ENCODE measurements around the gene ADGRG4. TPM values are rescaled to one million over a fixed set of nuclear protein-coding genes. Genes with fewer than 3 reads are reported as not detected.
"Not testable (repeated sequence)": the region's sequence is repeated elsewhere in the genome, so short reads cannot be mapped to it uniquely, and the experiment has no call there.

The ADGRG4 gene
- total RNA-seq: under 0.01 TPM
- under 1 TPM in 7 of 8 donors, not detected in 1; 0.01 to 0.44 (median 0.03) TPM for polyA plus RNA-seq (ENCODE audit: insufficient read depth in 1 of 8, insufficient read length in 8 of 8, low replicate concordance in 1 of 8)
- long read RNA-seq, donor 1: 0 reads
- long read RNA-seq, donor 2: 0 reads
- long read RNA-seq, donor 3: 0 reads
- long read RNA-seq, donor 4: 0 reads
- long read RNA-seq, donor 5: 0 reads
- long read RNA-seq, donor 6: 0 reads
- long read RNA-seq, donor 7: 0 reads
- long read RNA-seq, donor 8: 0 reads
- long read RNA-seq, donor 9: 0 reads
- long read RNA-seq, donor 10: 0 reads
- long read RNA-seq, donor 11: 0 reads

GRCh38 chrX:136300721-136301120, at the start of gene ADGRG4:
TSS of gene ADGRG4 (plus strand) at chrX:136300963. CDS start at chrX:136308778, 7,815 bp downstream.
- no CpG with 5 or more reads among the region's 4 CpGs for WGBS (ENCODE audit: insufficient coverage)

GRCh38 chrX:136251041-136251991, 49.4 kb upstream of the ADGRG4 start, which contains the start of gene MAP7D3:
TSS of gene MAP7D3 (minus strand) at chrX:136251400. CDS start at chrX:136251358, 42 bp downstream.
- Histone ChIP-seq H3K4me1 (ENCODE audit: control insufficient read depth, insufficient read depth, low read length) (peaks cover 8% of the 10 kb centered on the region), H3K27me3 (ENCODE audit: control insufficient read depth, insufficient read depth, low read length) (peaks cover 29% of the 10 kb centered on the region), H3K36me3 (ENCODE audit: control insufficient read depth, insufficient read depth, low read length) (no peaks in the 10 kb centered on the region), H3K9me3 (replicated peaks; ENCODE audit: control insufficient read depth, low read depth, low read length) (no peaks in the 10 kb centered on the region), H3K4me3 (ENCODE audit: low read length) (peak within 1 kb of the TSS; percentile 67), H3K27ac (ENCODE audit: low read length) (peak within 1 kb of the TSS; percentile 51)
- peak; percentile 78 for DNase-seq
- WGBS (ENCODE audit: insufficient coverage): 17% methylated on average over 56 of the region's 73 CpGs

More at GRCh38 chrX:136300721-136301120, at the start of gene ADGRG4:
- H3K27ac ChIP-seq (ENCODE audit: low read length); H3K4me3 ChIP-seq (ENCODE audit: low read length); H3K4me1 ChIP-seq (ENCODE audit: control insufficient read depth, insufficient read depth, low read length); H3K36me3 ChIP-seq (ENCODE audit: control insufficient read depth, insufficient read depth, low read length); H3K9me3 ChIP-seq (replicated peaks; ENCODE audit: control insufficient read depth, low read depth, low read length); H3K27me3 ChIP-seq (ENCODE audit: control insufficient read depth, insufficient read depth, low read length); DNase-seq: not testable (repeated sequence)

GRCh38 chrX:136255541-136255940, 45.2 kb upstream of the ADGRG4 start:
- Histone ChIP-seq H3K4me3 (ENCODE audit: low read length) (no peak overlapping the region), H3K4me1 (ENCODE audit: control insufficient read depth, insufficient read depth, low read length) (peaks cover 15% of the 10 kb centered on the region), H3K9me3 (replicated peaks; ENCODE audit: control insufficient read depth, low read depth, low read length) (no peaks in the 10 kb centered on the region), H3K27ac (ENCODE audit: low read length) (peak overlapping the region; percentile 77), H3K36me3 (ENCODE audit: control insufficient read depth, insufficient read depth, low read length) (no peaks in the 10 kb centered on the region), H3K27me3 (ENCODE audit: control insufficient read depth, insufficient read depth, low read length) (peaks cover 33% of the 10 kb centered on the region)
- 41% methylated on average over 3 of the region's 5 CpGs for WGBS (ENCODE audit: insufficient coverage)
- DNase-seq: peak; percentile 82

- Histone ChIP-seq H3K27me3 (ENCODE audit: control insufficient read depth, insufficient read depth, low read length) (peaks cover 30% of the 10 kb centered on the region), H3K4me1 (ENCODE audit: control insufficient read depth, insufficient read depth, low read length) (peaks cover 18% of the 10 kb centered on the region), H3K4me3 (ENCODE audit: low read length) (no peak overlapping the region), H3K9me3 (replicated peaks; ENCODE audit: control insufficient read depth, low read depth, low read length) (no peaks in the 10 kb centered on the region), H3K27ac (ENCODE audit: low read length) (peak overlapping the region; percentile 77), H3K36me3 (ENCODE audit: control insufficient read depth, insufficient read depth, low read length) (no peaks in the 10 kb centered on the region)
- 35% methylated on average over 7 of the region's 7 CpGs for WGBS (ENCODE audit: insufficient coverage)
- peak; percentile 67 for DNase-seq
Observed at GRCh38 chrX:136256026-136256425, 44.7 kb upstream of the ADGRG4 start.

- no peak overlapping the region for H3K4me3 ChIP-seq (ENCODE audit: low read length)
- no peaks in the 10 kb centered on the region for H3K9me3 ChIP-seq (replicated peaks; ENCODE audit: control insufficient read depth, low read depth, low read length)
- H3K27me3 ChIP-seq (ENCODE audit: control insufficient read depth, insufficient read depth, low read length): peaks cover 22% of the 10 kb centered on the region
- no peak for DNase-seq
- WGBS (ENCODE audit: insufficient coverage): 89% methylated on average over 1 of the region's 1 CpG
- H3K4me1 ChIP-seq (ENCODE audit: control insufficient read depth, insufficient read depth, low read length): peaks cover 21% of the 10 kb centered on the region
- H3K27ac ChIP-seq (ENCODE audit: low read length): peak overlapping the region; percentile 77
- no peaks in the 10 kb centered on the region for H3K36me3 ChIP-seq (ENCODE audit: control insufficient read depth, insufficient read depth, low read length)
Observed at GRCh38 chrX:136258951-136259350, 41.8 kb upstream of the ADGRG4 start.

- Histone ChIP-seq H3K36me3 (ENCODE audit: control insufficient read depth, insufficient read depth, low read length) (no peaks in the 10 kb centered on the region), H3K27me3 (ENCODE audit: control insufficient read depth, insufficient read depth, low read length) (peaks cover 19% of the 10 kb centered on the region), H3K9me3 (replicated peaks; ENCODE audit: control insufficient read depth, low read depth, low read length) (no peaks in the 10 kb centered on the region), H3K27ac (ENCODE audit: low read length) (peak overlapping the region; percentile 77), H3K4me1 (ENCODE audit: control insufficient read depth, insufficient read depth, low read length) (peaks cover 21% of the 10 kb centered on the region), H3K4me3 (ENCODE audit: low read length) (no peak overlapping the region)
- peak; percentile 88 for DNase-seq
- WGBS (ENCODE audit: insufficient coverage): no CpG with 5 or more reads among the region's 4 CpGs
Observed at GRCh38 chrX:136259543-136259942, 41.2 kb upstream of the ADGRG4 start.

GRCh38 chrX:136260776-136261175, 40.0 kb upstream of the ADGRG4 start:
- Histone ChIP-seq H3K9me3 (replicated peaks; ENCODE audit: control insufficient read depth, low read depth, low read length) (no peaks in the 10 kb centered on the region), H3K27me3 (ENCODE audit: control insufficient read depth, insufficient read depth, low read length) (peaks cover 15% of the 10 kb centered on the region), H3K4me1 (ENCODE audit: control insufficient read depth, insufficient read depth, low read length) (peaks cover 21% of the 10 kb centered on the region), H3K36me3 (ENCODE audit: control insufficient read depth, insufficient read depth, low read length) (no peaks in the 10 kb centered on the region), H3K4me3 (ENCODE audit: low read length) (no peak overlapping the region), H3K27ac (ENCODE audit: low read length) (peak overlapping the region; percentile 77)
- DNase-seq: peak; percentile 42

GRCh38 chrX:136261321-136261720, 39.4 kb upstream of the ADGRG4 start:
- 85% methylated on average over 5 of the region's 7 CpGs for WGBS (ENCODE audit: insufficient coverage)
- no peak overlapping the region for H3K4me3 ChIP-seq (ENCODE audit: low read length)
- H3K36me3 ChIP-seq (ENCODE audit: control insufficient read depth, insufficient read depth, low read length): no peaks in the 10 kb centered on the region
- DNase-seq: no peak
- peaks cover 18% of the 10 kb centered on the region for H3K4me1 ChIP-seq (ENCODE audit: control insufficient read depth, insufficient read depth, low read length)
- H3K9me3 ChIP-seq (replicated peaks; ENCODE audit: control insufficient read depth, low read depth, low read length): no peaks in the 10 kb centered on the region
- peak overlapping the region; percentile 77 for H3K27ac ChIP-seq (ENCODE audit: low read length)
- H3K27me3 ChIP-seq (ENCODE audit: control insufficient read depth, insufficient read depth, low read length): peaks cover 11% of the 10 kb centered on the region

- WGBS (ENCODE audit: insufficient coverage): 95% methylated on average over 4 of the region's 5 CpGs
- H3K27ac ChIP-seq (ENCODE audit: low read length): peak overlapping the region; percentile 5
- no peaks in the 10 kb centered on the region for H3K36me3 ChIP-seq (ENCODE audit: control insufficient read depth, insufficient read depth, low read length)
- peak; percentile 57 for DNase-seq
- no peaks in the 10 kb centered on the region for H3K9me3 ChIP-seq (replicated peaks; ENCODE audit: control insufficient read depth, low read depth, low read length)
- H3K27me3 ChIP-seq (ENCODE audit: control insufficient read depth, insufficient read depth, low read length): peaks cover 6% of the 10 kb centered on the region
- H3K4me1 ChIP-seq (ENCODE audit: control insufficient read depth, insufficient read depth, low read length): peaks cover 16% of the 10 kb centered on the region
- H3K4me3 ChIP-seq (ENCODE audit: low read length): no peak overlapping the region
Observed at GRCh38 chrX:136262243-136262642, 38.5 kb upstream of the ADGRG4 start.

GRCh38 chrX:136262812-136263315, 37.9 kb upstream of the ADGRG4 start:
- Histone ChIP-seq H3K27ac (ENCODE audit: low read length) (peak overlapping the region; percentile 5), H3K9me3 (replicated peaks; ENCODE audit: control insufficient read depth, low read depth, low read length) (no peaks in the 10 kb centered on the region), H3K4me3 (ENCODE audit: low read length) (no peak overlapping the region), H3K27me3 (ENCODE audit: control insufficient read depth, insufficient read depth, low read length) (peaks cover 6% of the 10 kb centered on the region), H3K36me3 (ENCODE audit: control insufficient read depth, insufficient read depth, low read length) (no peaks in the 10 kb centered on the region), H3K4me1 (ENCODE audit: control insufficient read depth, insufficient read depth, low read length) (peaks cover 16% of the 10 kb centered on the region)
- WGBS (ENCODE audit: insufficient coverage): 86% methylated on average over 1 of the region's 7 CpGs
- DNase-seq: no peak

All from muscle of leg (tissue), 16 donors.